ENCODE measurements around the gene TLCD3B.

The TLCD3B gene

DNA sequence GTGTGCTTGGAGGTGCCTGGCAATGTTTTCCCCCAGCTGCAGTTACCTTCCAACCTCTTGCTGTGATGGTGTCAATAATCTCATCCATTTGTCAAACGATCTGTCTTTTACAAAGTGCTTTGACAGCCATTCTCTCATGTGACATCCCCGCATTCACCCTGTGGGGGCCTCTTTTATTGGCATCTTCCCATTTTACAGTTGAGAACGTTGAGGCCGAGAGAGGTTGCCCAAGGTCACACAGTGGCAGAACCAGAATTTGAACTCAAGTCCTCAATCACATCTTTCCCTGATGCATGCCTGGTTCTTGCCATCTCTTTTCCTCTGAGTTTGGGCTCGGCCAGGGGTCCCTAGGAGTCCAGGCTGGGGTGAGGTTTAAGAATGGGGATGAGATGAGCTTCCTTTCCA lies 55.9 kb downstream of the TLCD3B start:
- Histone ChIP-seq H3K4me1 (ENCODE audit: insufficient read depth, poor library complexity, severe bottlenecking) (peaks cover 11% of the 10 kb centered on the region), H3K4me3 (ENCODE audit: severe bottlenecking) (peak overlapping the region; percentile 74), H3K36me3 (ENCODE audit: low read depth) (peaks cover 45% of the 10 kb centered on the region), H3K9me3 (ENCODE audit: severe bottlenecking) (no peaks in the 10 kb centered on the region), H3K27ac (ENCODE audit: poor library complexity, severe bottlenecking) (peak overlapping the region; percentile 67), H3K27me3 (ENCODE audit: insufficient read depth, poor library complexity, severe bottlenecking) (no peaks in the 10 kb centered on the region)
- ATAC-seq (ENCODE audit: low read depth) (no peak), DNase-seq (ENCODE audit: low spot score) (no peak)
- TF ChIP-seq, protein P1, sequence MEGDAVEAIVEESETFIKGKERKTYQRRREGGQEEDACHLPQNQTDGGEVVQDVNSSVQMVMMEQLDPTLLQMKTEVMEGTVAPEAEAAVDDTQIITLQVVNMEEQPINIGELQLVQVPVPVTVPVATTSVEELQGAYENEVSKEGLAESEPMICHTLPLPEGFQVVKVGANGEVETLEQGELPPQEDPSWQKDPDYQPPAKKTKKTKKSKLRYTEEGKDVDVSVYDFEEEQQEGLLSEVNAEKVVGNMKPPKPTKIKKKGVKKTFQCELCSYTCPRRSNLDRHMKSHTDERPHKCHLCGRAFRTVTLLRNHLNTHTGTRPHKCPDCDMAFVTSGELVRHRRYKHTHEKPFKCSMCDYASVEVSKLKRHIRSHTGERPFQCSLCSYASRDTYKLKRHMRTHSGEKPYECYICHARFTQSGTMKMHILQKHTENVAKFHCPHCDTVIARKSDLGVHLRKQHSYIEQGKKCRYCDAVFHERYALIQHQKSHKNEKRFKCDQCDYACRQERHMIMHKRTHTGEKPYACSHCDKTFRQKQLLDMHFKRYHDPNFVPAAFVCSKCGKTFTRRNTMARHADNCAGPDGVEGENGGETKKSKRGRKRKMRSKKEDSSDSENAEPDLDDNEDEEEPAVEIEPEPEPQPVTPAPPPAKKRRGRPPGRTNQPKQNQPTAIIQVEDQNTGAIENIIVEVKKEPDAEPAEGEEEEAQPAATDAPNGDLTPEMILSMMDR (IDR thresholded peaks at IDR 0.05; ENCODE audit: poor library complexity, severe bottlenecking), result no peak
